Neural progenitor cell (in vitro differentiated cells): Measurements from ENCODE around the gene NAPSA. TPM values are rescaled to one million over a fixed set of nuclear protein-coding genes. Genes with fewer than 3 reads are reported as not detected.

ENCODE experiments used
- DNase-seq: peaks from one replicate; pipeline ENCODE4 v3.0.0-alpha.2; 2016; ENCODE audit warnings: low spot score
- H2AFZ ChIP-seq: fragments of 200-600 bp; sonication (generic); replicated peaks from 2 replicates; pipeline ENCODE4 v1.6.1; 2016; ENCODE audit warnings: antibody characterized with exemption
- H3F3A ChIP-seq: fragments of 200-600 bp; sonication (generic); 2 replicates; pipeline ENCODE4 v1.6.1; 2016; ENCODE audit warnings: antibody characterized with exemption, low read depth
- H3K27ac ChIP-seq: fragments of 200-600 bp; sonication (generic); 2 replicates; pipeline ENCODE4 v1.5.1; 2016; ENCODE audit warnings: mild to moderate bottlenecking
- H3K27me3 ChIP-seq: fragments of 200-600 bp; sonication (generic); 2 replicates; pipeline ENCODE4 v1.6.1; 2016; ENCODE audit warnings: mild to moderate bottlenecking, moderate library complexity
- H3K36me3 ChIP-seq: fragments of 200-600 bp; sonication (generic); 2 replicates; pipeline ENCODE4 v1.5.1; 2016
- H3K4me1 ChIP-seq: fragments of 200-600 bp; sonication (generic); 2 replicates; pipeline ENCODE4 v1.6.1; 2016; ENCODE audit warnings: mixed run types
- H3K4me2 ChIP-seq: fragments of 200-600 bp; sonication (generic); 2 replicates; pipeline ENCODE4 v1.6.1; 2016
- H3K4me3 ChIP-seq: fragments of 200-600 bp; sonication (generic); 2 replicates; pipeline ENCODE4 v1.5.1; 2016
- H3K79me2 ChIP-seq: fragments of 200-600 bp; sonication (generic); 2 replicates; pipeline ENCODE4 v1.6.1; 2016; ENCODE audit warnings: low read depth
- H3K9ac ChIP-seq: fragments of 200-600 bp; sonication (generic); 2 replicates; pipeline ENCODE4 v1.6.1; 2016
- H3K9me3 ChIP-seq: fragments of 200-600 bp; sonication (generic); 2 replicates; pipeline ENCODE4 v1.5.1; 2016; ENCODE audit warnings: low read depth
- H4K20me1 ChIP-seq: fragments of 200-600 bp; sonication (generic); 2 replicates; pipeline ENCODE4 v1.6.1; 2016; ENCODE audit warnings: low read depth
- H3K27ac Mint-ChIP-seq: 3 replicates; pipeline ENCODE4 v1.8.0; 2021; ENCODE audit warnings: mixed read lengths
- H3K27me3 Mint-ChIP-seq: 2 replicates; pipeline ENCODE4 v1.8.0; 2022; ENCODE audit warnings: low read depth, mild to moderate bottlenecking, inconsistent platforms, moderate library complexity, mixed read lengths; ENCODE audit not compliant: insufficient read depth
- H3K36me3 Mint-ChIP-seq: 3 replicates; pipeline ENCODE4 v1.8.0; 2021; ENCODE audit warnings: mixed read lengths
- H3K4me1 Mint-ChIP-seq: 3 replicates; pipeline ENCODE4 v1.8.0; 2021; ENCODE audit warnings: mixed read lengths
- H3K4me3 Mint-ChIP-seq: 3 replicates; pipeline ENCODE4 v1.8.0; 2021; ENCODE audit warnings: mild to moderate bottlenecking, moderate library complexity, mixed read lengths
- H3K9me3 Mint-ChIP-seq: 3 replicates; pipeline ENCODE4 v1.8.0; 2020; ENCODE audit warnings: mixed read lengths
- CTCF ChIP-seq: fragments of 200-600 bp; sonication (generic); IDR thresholded peaks from 2 replicates; pipeline ENCODE4 v1.5.1; 2017; ENCODE audit warnings: antibody characterized with exemption, mild to moderate bottlenecking
- EZH2 ChIP-seq: fragments of 200-600 bp; sonication (generic); IDR thresholded peaks from 2 replicates; pipeline ENCODE4 v1.6.1; 2017; ENCODE audit warnings: antibody characterized with exemption, mild to moderate bottlenecking, moderate library complexity
- EZH2phosphoT487 ChIP-seq: fragments of 200-600 bp; sonication (generic); IDR thresholded peaks from 2 replicates; pipeline ENCODE4 v1.6.1; 2017; ENCODE audit warnings: antibody characterized with exemption
- total RNA-seq: library from RNA; depleted of rRNA; stranded (reverse); fragments of >200 nt; gene quantifications from 2 replicates; pipeline ENCODE4 v1.2.3, GENCODE V29; 2015; ENCODE audit warnings: low replicate concordance

The NAPSA gene
- total RNA-seq, 1 donor from 2014 or later = 0.11 TPM

GRCh38 chr19:50401605-50402450 lies 36.4 kb upstream of the NAPSA start:
- Mint-ChIP-seq H3K27me3 (peaks cover 2% of the 10 kb centered on the region), H3K4me3 (no peak overlapping the region)

GRCh38 chr19:50399368-50399745 lies 33.9 kb upstream of the NAPSA start:
- Histone ChIP-seq H3K4me1 (no peaks in the 10 kb centered on the region), H4K20me1 (peaks cover 4% of the 10 kb centered on the region), H3K27ac (no peak overlapping the region), H3K79me2 (peaks cover 37% of the 10 kb centered on the region), H3K36me3 (no peaks in the 10 kb centered on the region), H3K9ac (no peak overlapping the region), H3K27me3 (no peaks in the 10 kb centered on the region), H3K9me3 (no peaks in the 10 kb centered on the region), H3K4me3 (no peak overlapping the region), H3K4me2 (no peak overlapping the region), H3F3A (no peaks in the 10 kb centered on the region), H2AFZ (no peak overlapping the region)
- H3K36me3 Mint-ChIP-seq = peaks cover 20% of the 10 kb centered on the region
- H3K27me3 Mint-ChIP-seq = no peaks in the 10 kb centered on the region
- H3K4me3 Mint-ChIP-seq = no peak overlapping the region
- no peaks in the 10 kb centered on the region for H3K9me3 Mint-ChIP-seq
- no peak for DNase-seq
- peak overlapping the region; percentile 27 for H3K27ac Mint-ChIP-seq
- TF ChIP-seq EZH2phosphoT487 (no peak), EZH2 (no peak), CTCF (no peak)
- peaks cover 9% of the 10 kb centered on the region for H3K4me1 Mint-ChIP-seq

More at GRCh38 chr19:50401605-50402450, 36.4 kb upstream of the NAPSA start:
- peaks cover 14% of the 10 kb centered on the region for H3K79me2 ChIP-seq
- no peak overlapping the region for H3K9ac ChIP-seq
- no peak overlapping the region for H3K27ac Mint-ChIP-seq
- peaks cover 17% of the 10 kb centered on the region for H3K36me3 Mint-ChIP-seq
- no peaks in the 10 kb centered on the region for H3K27me3 ChIP-seq
- no peaks in the 10 kb centered on the region for H3K36me3 ChIP-seq
- H4K20me1 ChIP-seq = peaks cover 4% of the 10 kb centered on the region
- H3K4me1 ChIP-seq = no peaks in the 10 kb centered on the region
- no peaks in the 10 kb centered on the region for H3F3A ChIP-seq
- peaks cover 9% of the 10 kb centered on the region for H3K4me1 Mint-ChIP-seq
- H3K9me3 ChIP-seq = no peaks in the 10 kb centered on the region
- DNase-seq = no peak
- no peaks in the 10 kb centered on the region for H3K9me3 Mint-ChIP-seq
- no peak overlapping the region for H3K4me3 ChIP-seq
- H3K4me2 ChIP-seq = no peak overlapping the region
- no peak overlapping the region for H2AFZ ChIP-seq
- no peak overlapping the region for H3K27ac ChIP-seq
- TF ChIP-seq CTCF (no peak), EZH2phosphoT487 (no peak), EZH2 (no peak)

- H3K27me3 ChIP-seq = no peaks in the 10 kb centered on the region
- no peaks in the 10 kb centered on the region for H3K36me3 ChIP-seq
- H3K4me1 ChIP-seq = no peaks in the 10 kb centered on the region
- no peak overlapping the region for H3K27ac ChIP-seq
- H3K4me3 ChIP-seq = no peak overlapping the region
- H3K36me3 Mint-ChIP-seq = peaks cover 19% of the 10 kb centered on the region
- peaks cover 9% of the 10 kb centered on the region for H3K4me1 Mint-ChIP-seq
- no peak overlapping the region for H3K4me2 ChIP-seq
- TF ChIP-seq CTCF = no peak
- TF ChIP-seq EZH2phosphoT487 = no peak
- TF ChIP-seq EZH2 = no peak
- H3K79me2 ChIP-seq = peaks cover 42% of the 10 kb centered on the region
- peaks cover 4% of the 10 kb centered on the region for H4K20me1 ChIP-seq
- no peaks in the 10 kb centered on the region for H3K9me3 ChIP-seq
- H3K9ac ChIP-seq = no peak overlapping the region
- H3F3A ChIP-seq = no peaks in the 10 kb centered on the region
- H3K27me3 Mint-ChIP-seq = peaks cover 3% of the 10 kb centered on the region
- no peak overlapping the region for H3K4me3 Mint-ChIP-seq
- H3K9me3 Mint-ChIP-seq = peaks cover under 1% of the 10 kb centered on the region
- peak overlapping the region; percentile 27 for H3K27ac Mint-ChIP-seq
- no peak for DNase-seq
- no peak overlapping the region for H2AFZ ChIP-seq
These were observed 33.4 kb upstream of the NAPSA start for GRCh38 chr19:50398675-50399367.
